HCT116 (cell line): ENCODE data around the gene SHC2. TPM values are rescaled to one million over a fixed set of nuclear protein-coding genes. Genes with fewer than 3 reads are reported as not detected.

Experiments
- ATAC-seq: fragments of 200-7000 bp; cut with Tn5 transposase; 2 replicates; pipeline ENCODE4 v1.9.1; 2020; ENCODE audit warnings: mild to moderate bottlenecking, moderate library complexity
- BruUV-seq: library from RNA; stranded (reverse); fragments of 400-500 nt; replicated peaks from 2 replicates; lab custom pipeline; 2021; lab: Mats Ljungman, UMichigan
- CTCF ChIA-PET: fragments of 300-600 bp; sonication (Branson Sonifier 250); formaldehyde crosslinking; loops from one replicate; lab custom pipeline; 2021; ENCODE audit warnings: antibody characterized with exemption; lab: Charles Lee
- POLR2A ChIA-PET: fragments of 300-600, 350-600 bp; sonication (Branson Sonifier 250); formaldehyde crosslinking; loops from one replicate; lab custom pipeline; 2021; ENCODE audit warnings: antibody characterized with exemption; lab: Charles Lee
- RAD21 ChIA-PET, 2 experiments: fragments of 300-600 bp; sonication (Branson Sonifier 250); formaldehyde crosslinking; loops; one replicate each; lab custom pipeline; 2023; ENCODE audit warnings: low total read pairs in 2 of 2; ENCODE audit not compliant: uncharacterized antibody in 2 of 2, unreplicated experiment in 2 of 2, low non-redundant PET in 1 of 2; lab: Charles Lee
- DNase-seq: peaks from one replicate; pipeline ENCODE4 v3.0.0-alpha.2; 2010; ENCODE audit warnings: low read depth, low spot score
- H2AFZ ChIP-seq: fragments of 200-600 bp; shearing (Covaris generic), sonication (generic); 2 replicates; pipeline ENCODE4 v1.6.1; 2017; ENCODE audit warnings: low read depth, mixed run types, mixed read lengths, antibody characterized with exemption, low read length; ENCODE audit not compliant: poor library complexity, severe bottlenecking
- H3K27ac ChIP-seq: 2 replicates; pipeline ENCODE4 v1.5.1; 2012; ENCODE audit warnings: low read depth, low read length
- H3K27me3 ChIP-seq: fragments of 200-600 bp; sonication (generic); 2 replicates; pipeline ENCODE4 v1.6.1; 2016; ENCODE audit warnings: mixed run types, low read length, mixed read lengths; ENCODE audit not compliant: insufficient read depth
- H3K36me3 ChIP-seq, 2 experiments: fragments of 200-500 bp in 1 of 2; fragments of 200-600 bp in 1 of 2; sonication (Bioruptor generic) in 1 of 2; sonication (generic) in 1 of 2; 2 replicates each; pipeline versions ENCODE4 v1.5.1 to v1.6.1; 2014 to 2016; ENCODE audit warnings: low read length in 2 of 2, inconsistent platforms in 1 of 2, mixed read lengths in 1 of 2, mixed run types in 1 of 2; ENCODE audit not compliant: insufficient read depth in 2 of 2, control insufficient read depth in 1 of 2
- H3K4me1 ChIP-seq, 2 experiments: fragments of 200-600 bp in 1 of 2; sonication (generic) in 1 of 2; 2 replicates each; pipeline versions ENCODE4 v1.5.1 to v1.6.1; 2012 to 2017; ENCODE audit warnings: low read length in 2 of 2, inconsistent platforms in 1 of 2, mild to moderate bottlenecking in 1 of 2, mixed read lengths in 1 of 2, mixed run types in 1 of 2, moderate library complexity in 1 of 2; ENCODE audit not compliant: insufficient read depth in 2 of 2, control insufficient read depth in 1 of 2
- H3K4me2 ChIP-seq: fragments of 200-600 bp; sonication (generic); 2 replicates; pipeline ENCODE4 v1.6.1; 2017; ENCODE audit warnings: mixed run types, low read length, mixed read lengths
- H3K4me3 ChIP-seq, 2 experiments: fragments of 200-600 bp in 1 of 2; sonication (generic) in 1 of 2; replicated peaks in 1 of 2; 2 replicates each; pipeline ENCODE4 v1.5.1; 2011 to 2016; ENCODE audit warnings: low read length in 2 of 2, control low read depth in 1 of 2, low read depth in 1 of 2, mild to moderate bottlenecking in 1 of 2, mixed read lengths in 1 of 2, mixed run types in 1 of 2
- H3K79me2 ChIP-seq: fragments of 200-600 bp; sonication (generic); 2 replicates; pipeline ENCODE4 v1.6.1; 2017; ENCODE audit warnings: mild to moderate bottlenecking, mixed run types, low read length, moderate library complexity, mixed read lengths; ENCODE audit not compliant: insufficient read depth
- H3K9ac ChIP-seq: fragments of 200-600 bp; sonication (generic); 2 replicates; pipeline ENCODE4 v1.6.1; 2016; ENCODE audit warnings: low read length, mixed read lengths
- H3K9me2 ChIP-seq: fragments of 200-600 bp; sonication (generic), shearing (Covaris generic); 2 replicates; pipeline ENCODE4 v1.6.1; 2017; ENCODE audit warnings: mixed run types, mild to moderate bottlenecking, moderate library complexity; ENCODE audit not compliant: insufficient read depth
- H3K9me3 ChIP-seq, 2 experiments: fragments of 200-500 bp in 1 of 2; fragments of 200-600 bp in 1 of 2; sonication (Bioruptor generic) in 1 of 2; sonication (generic) in 1 of 2; 2 replicates each; pipeline ENCODE4 v1.6.1; 2014 to 2017; ENCODE audit warnings: low read length in 2 of 2, mixed read lengths in 2 of 2, inconsistent platforms in 1 of 2, low read depth in 1 of 2, mild to moderate bottlenecking in 1 of 2, mixed run types in 1 of 2, moderate library complexity in 1 of 2; ENCODE audit not compliant: control insufficient read depth in 1 of 2, insufficient read depth in 1 of 2
- H4K20me1 ChIP-seq: fragments of 200-600 bp; sonication (generic), shearing (Covaris generic); 2 replicates; pipeline ENCODE4 v1.6.1; 2017; ENCODE audit warnings: mixed run types, mild to moderate bottlenecking, moderate library complexity; ENCODE audit not compliant: insufficient read depth
- CBX3 ChIP-seq: IDR thresholded peaks from 2 replicates; pipeline ENCODE4 v1.6.1; 2012; ENCODE audit warnings: low read depth
- EGR1 ChIP-seq: IDR thresholded peaks from 2 replicates; pipeline ENCODE4 v1.6.1; 2012; ENCODE audit warnings: low read depth
- ELF1 ChIP-seq: IDR thresholded peaks from 2 replicates; pipeline ENCODE4 v1.6.1; 2012; ENCODE audit warnings: low read depth, borderline replicate concordance
- EZH2phosphoT487 ChIP-seq: fragments of 200-600 bp; IDR thresholded peaks from 2 replicates; pipeline ENCODE4 v1.6.1; 2018; ENCODE audit warnings: antibody characterized with exemption, borderline replicate concordance
- JUND ChIP-seq: IDR thresholded peaks from 2 replicates; pipeline ENCODE4 v1.6.1; 2012
- POLR2A ChIP-seq: IDR thresholded peaks from 2 replicates; pipeline ENCODE4 v1.7.0; 2011; ENCODE audit warnings: borderline replicate concordance; ENCODE audit not compliant: insufficient read depth, insufficient read length; ENCODE audit errors: extremely low read depth
- REST ChIP-seq: IDR thresholded peaks from 2 replicates; pipeline ENCODE4 v1.6.1; 2012; ENCODE audit warnings: low read depth
- SP1 ChIP-seq: IDR thresholded peaks from 2 replicates; pipeline ENCODE4 v1.6.1; 2012; ENCODE audit warnings: low read depth
- SRF ChIP-seq: IDR thresholded peaks from 2 replicates; pipeline ENCODE4 v1.6.1; 2012; ENCODE audit warnings: low read depth
- ZBTB33 ChIP-seq: IDR thresholded peaks from 2 replicates; pipeline ENCODE4 v1.6.1; 2011; ENCODE audit warnings: mild to moderate bottlenecking, low read length, moderate library complexity; ENCODE audit not compliant: insufficient replicate concordance; ENCODE audit errors: extremely low read depth
- intact Hi-C: fragments of 100-400 bp; cut with micrococcal nuclease; formaldehyde crosslinking; loops from 2 replicates; pipeline ENCODE4 v1.10.0; 2022
- total RNA-seq: library from RNA; stranded (reverse); gene quantifications from one replicate; pipeline ENCODE4 v1.2.1, GENCODE V29; 2021; ENCODE audit not compliant: unreplicated experiment

Gene SHC2
- total RNA-seq, 1 experiment from 2014 or later, result 2.5 TPM

DNA sequence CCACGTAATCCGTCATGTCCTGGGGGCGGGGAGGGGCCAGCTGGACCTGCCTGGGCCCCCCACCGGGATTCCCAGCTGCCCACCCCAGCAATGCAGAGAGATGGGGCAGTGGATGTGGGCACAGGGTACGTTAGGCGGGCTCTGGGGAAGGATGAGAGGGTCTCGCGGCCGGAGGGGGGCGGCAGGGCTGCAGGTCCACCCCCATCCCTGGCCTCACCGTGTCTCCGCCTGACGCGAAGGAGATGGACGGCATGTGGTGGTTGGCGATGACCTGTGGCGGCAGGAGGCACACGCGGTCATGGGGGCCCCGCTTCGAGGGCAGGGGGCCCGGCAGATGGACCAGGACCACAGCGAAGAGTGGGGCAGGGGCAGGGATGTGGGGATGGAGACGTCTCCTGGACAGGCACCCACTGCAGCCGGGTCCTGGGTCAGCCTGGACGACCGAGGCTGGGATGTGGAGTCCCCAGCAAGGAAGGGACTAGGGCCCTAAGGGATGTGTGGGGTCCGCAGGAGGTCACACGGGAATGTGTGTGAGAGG, 24.4 kb downstream of the SHC2 start:
- Histone ChIP-seq H3K9ac (no peak overlapping the region), H3K9me2 (no peaks in the 10 kb centered on the region), H4K20me1 (no peaks in the 10 kb centered on the region), H3K4me3 (no peak overlapping the region), H3K9me3 (no peaks in the 10 kb centered on the region), H2AFZ (no peak overlapping the region), H3K36me3 (no peaks in the 10 kb centered on the region), H3K79me2 (no peaks in the 10 kb centered on the region), H3K4me1 (no peaks in the 10 kb centered on the region), H3K27me3 (no peaks in the 10 kb centered on the region), H3K4me2 (no peak overlapping the region), H3K27ac (no peak overlapping the region)
- ChIA-PET RAD21 (no interaction called here), CTCF (no interaction called here), POLR2A (no interaction called here)
- intact Hi-C loops, result no loop called here
- TF ChIP-seq POLR2A, result no peak
- TF ChIP-seq ELF1, result no peak
- TF ChIP-seq EGR1, result no peak
- no peak for TF ChIP-seq EZH2phosphoT487
- no peak for TF ChIP-seq CBX3
- no peak for TF ChIP-seq ZBTB33
- no peak for TF ChIP-seq JUND
- BruUV-seq, result no TSS peak
- ATAC-seq (no peak), DNase-seq (no peak)

DNA sequence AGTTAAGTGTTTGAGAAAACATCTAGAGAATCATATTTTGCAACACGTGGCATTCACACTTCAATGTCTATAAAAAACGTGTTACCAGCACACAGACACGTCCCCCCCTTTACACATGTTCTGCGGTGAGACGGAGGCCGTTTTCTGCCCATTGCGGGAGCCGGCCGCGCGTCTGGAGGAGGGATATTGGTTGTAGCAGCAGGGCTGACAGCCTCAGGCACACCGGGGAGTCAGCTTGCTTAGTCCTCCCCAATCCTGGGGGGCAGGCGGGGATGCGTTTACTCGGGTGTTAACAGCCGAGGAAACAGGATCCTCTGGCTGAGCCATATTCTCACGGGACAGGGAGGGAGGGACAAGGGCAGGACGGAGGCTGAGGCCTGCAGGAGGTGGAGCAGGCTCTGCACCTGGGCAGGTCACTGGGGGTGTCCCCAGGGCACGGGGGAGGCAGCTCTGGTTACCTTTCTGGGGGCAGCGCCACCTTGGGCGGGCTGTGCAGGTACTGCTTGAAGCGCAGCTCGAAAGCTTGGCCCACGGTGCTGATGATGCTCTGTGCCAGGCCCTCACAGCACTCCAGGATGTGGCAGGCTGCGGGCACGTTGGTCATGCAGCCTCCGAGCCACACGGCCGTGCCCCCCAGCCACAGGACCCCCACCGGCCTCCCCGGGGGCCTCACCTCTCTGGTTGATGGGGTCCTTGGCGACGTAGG, 25.0 kb downstream of the SHC2 start:
- Histone ChIP-seq H2AFZ (no peak overlapping the region), H3K4me1 (no peaks in the 10 kb centered on the region), H3K27ac (no peak overlapping the region), H3K27me3 (no peaks in the 10 kb centered on the region), H3K4me3 (no peak overlapping the region), H3K36me3 (no peaks in the 10 kb centered on the region), H3K9me2 (no peaks in the 10 kb centered on the region), H3K4me2 (no peak overlapping the region), H4K20me1 (no peaks in the 10 kb centered on the region), H3K9me3 (no peaks in the 10 kb centered on the region), H3K9ac (no peak overlapping the region), H3K79me2 (no peaks in the 10 kb centered on the region)
- no TSS peak for BruUV-seq
- TF ChIP-seq ELF1 (no peak), JUND (no peak), EZH2phosphoT487 (no peak), POLR2A (no peak), SRF (no peak), SP1 (no peak), REST (no peak), ZBTB33 (no peak)
- ChIA-PET CTCF (no interaction called here), POLR2A (no interaction called here), RAD21 (no interaction called here)
- intact Hi-C loops, result no loop called here
- no peak for ATAC-seq
- DNase-seq, result no peak
